KMS-11 (cell line): ENCODE data around the gene SLC12A5.

ENCODE experiments used
- H2AFZ ChIP-seq: fragments of 200-600 bp; sonication (generic); 2 replicates; pipeline ENCODE4 v1.6.1; 2016; ENCODE audit warnings: antibody characterized with exemption, mixed run types, low read depth
- H3K27ac ChIP-seq: fragments of 200-600 bp; sonication (generic); 2 replicates; pipeline ENCODE4 v1.6.1; 2016; ENCODE audit warnings: mild to moderate bottlenecking, mixed run types
- H3K27me3 ChIP-seq: fragments of 200-600 bp; sonication (generic); 2 replicates; pipeline ENCODE4 v1.6.1; 2017; ENCODE audit warnings: mild to moderate bottlenecking, low read depth, mixed run types, moderate library complexity; ENCODE audit not compliant: insufficient read depth
- H3K36me3 ChIP-seq: fragments of 200-600 bp; sonication (generic); 2 replicates; pipeline ENCODE4 v1.6.1; 2017; ENCODE audit warnings: mild to moderate bottlenecking, mixed run types; ENCODE audit not compliant: insufficient read depth
- H3K4me1 ChIP-seq: fragments of 200-600 bp; sonication (generic); 2 replicates; pipeline ENCODE4 v1.6.1; 2016; ENCODE audit warnings: mild to moderate bottlenecking, low read depth, mixed run types; ENCODE audit not compliant: poor library complexity, severe bottlenecking
- H3K4me2 ChIP-seq: fragments of 200-600 bp; sonication (generic); 2 replicates; pipeline ENCODE4 v1.7.0; 2016; ENCODE audit warnings: mild to moderate bottlenecking, mixed run types
- H3K4me3 ChIP-seq: fragments of 200-600 bp; sonication (generic); IDR thresholded peaks from 2 replicates; pipeline ENCODE4 v1.6.1; 2017; ENCODE audit warnings: low read depth, low read length, mixed read lengths; ENCODE audit not compliant: insufficient read depth
- H3K79me2 ChIP-seq: fragments of 200-600 bp; sonication (generic); 2 replicates; pipeline ENCODE4 v1.6.1; 2016; ENCODE audit warnings: low read depth, mixed run types; ENCODE audit not compliant: insufficient read depth
- H3K9ac ChIP-seq: fragments of 200-600 bp; sonication (generic); 2 replicates; pipeline ENCODE4 v1.6.1; 2016; ENCODE audit warnings: mild to moderate bottlenecking, mixed run types
- H4K20me1 ChIP-seq: fragments of 200-600 bp; sonication (generic); 2 replicates; pipeline ENCODE4 v1.6.1; 2016; ENCODE audit warnings: mild to moderate bottlenecking, mixed run types; ENCODE audit not compliant: insufficient read depth
- CTCF ChIP-seq: fragments of 200-600 bp; sonication (generic); conservative IDR thresholded peaks from 2 replicates; pipeline ENCODE4 v1.6.1; 2017; ENCODE audit warnings: low read depth, mild to moderate bottlenecking, antibody characterized with exemption, low read length, moderate library complexity, mixed read lengths

The SLC12A5 gene

GRCh38 chr20:46056027-46056833 lies 27.2 kb downstream of the SLC12A5 start:
- Histone ChIP-seq H3K79me2 (no peaks in the 10 kb centered on the region), H3K9ac (no peak overlapping the region), H3K4me2 (no peak overlapping the region), H3K4me1 (peaks cover 13% of the 10 kb centered on the region), H4K20me1 (no peaks in the 10 kb centered on the region), H2AFZ (no peak overlapping the region), H3K27me3 (no peaks in the 10 kb centered on the region; the same call in 1 of the 2 replicates), H3K27ac (no peak overlapping the region), H3K4me3 (no peak overlapping the region), H3K36me3 (no peaks in the 10 kb centered on the region)
- no peak for TF ChIP-seq CTCF

DNA sequence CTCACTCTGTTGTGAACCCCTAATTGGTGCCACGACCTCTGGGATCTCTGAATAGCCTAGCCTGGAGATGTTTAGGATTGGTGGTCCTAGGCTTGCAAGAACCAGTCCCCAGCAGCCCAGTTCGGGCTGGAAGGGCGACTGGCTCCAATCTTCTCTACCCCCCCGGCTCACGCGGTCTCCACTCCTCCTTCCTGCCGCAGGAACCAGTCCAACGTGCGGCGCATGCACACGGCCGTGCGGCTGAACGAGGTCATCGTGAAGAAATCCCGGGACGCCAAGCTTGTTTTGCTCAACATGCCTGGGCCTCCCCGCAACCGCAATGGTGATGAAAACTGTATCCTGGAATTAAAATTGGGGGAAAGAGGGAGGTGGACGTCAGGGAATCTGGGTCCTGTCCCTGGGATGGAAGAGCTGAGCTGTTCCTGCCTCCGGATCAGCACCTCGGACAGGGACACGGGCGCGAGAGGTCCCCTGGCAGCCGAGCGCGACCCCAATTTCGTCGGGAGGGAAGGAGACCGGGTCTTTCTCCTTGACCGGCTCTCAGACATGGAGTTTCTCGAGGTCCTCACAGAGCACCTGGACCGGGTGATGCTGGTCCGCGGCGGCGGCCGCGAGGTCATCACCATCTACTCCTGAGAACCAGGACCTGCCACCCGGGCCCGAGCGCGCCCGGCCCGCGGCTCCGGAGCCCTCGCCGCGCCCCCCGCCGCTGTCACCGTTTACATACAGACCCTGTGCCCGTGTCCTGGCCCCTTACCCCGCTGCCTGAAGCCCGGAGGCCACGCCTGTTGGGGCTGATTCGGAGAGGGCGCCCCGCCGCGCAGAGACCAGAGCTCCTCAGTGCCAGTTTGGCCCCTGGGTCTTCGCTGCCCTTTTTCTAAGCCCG lies 28.2 kb downstream of the SLC12A5 start:
- Histone ChIP-seq H2AFZ (no peak overlapping the region), H3K4me1 (peaks cover 23% of the 10 kb centered on the region), H3K27me3 (no peaks in the 10 kb centered on the region), H3K79me2 (no peaks in the 10 kb centered on the region), H3K36me3 (no peaks in the 10 kb centered on the region), H3K27ac (no peak overlapping the region), H3K9ac (no peak overlapping the region), H3K4me3 (no peak overlapping the region), H3K4me2 (no peak overlapping the region), H4K20me1 (no peaks in the 10 kb centered on the region)
- TF ChIP-seq CTCF, result no peak

DNA sequence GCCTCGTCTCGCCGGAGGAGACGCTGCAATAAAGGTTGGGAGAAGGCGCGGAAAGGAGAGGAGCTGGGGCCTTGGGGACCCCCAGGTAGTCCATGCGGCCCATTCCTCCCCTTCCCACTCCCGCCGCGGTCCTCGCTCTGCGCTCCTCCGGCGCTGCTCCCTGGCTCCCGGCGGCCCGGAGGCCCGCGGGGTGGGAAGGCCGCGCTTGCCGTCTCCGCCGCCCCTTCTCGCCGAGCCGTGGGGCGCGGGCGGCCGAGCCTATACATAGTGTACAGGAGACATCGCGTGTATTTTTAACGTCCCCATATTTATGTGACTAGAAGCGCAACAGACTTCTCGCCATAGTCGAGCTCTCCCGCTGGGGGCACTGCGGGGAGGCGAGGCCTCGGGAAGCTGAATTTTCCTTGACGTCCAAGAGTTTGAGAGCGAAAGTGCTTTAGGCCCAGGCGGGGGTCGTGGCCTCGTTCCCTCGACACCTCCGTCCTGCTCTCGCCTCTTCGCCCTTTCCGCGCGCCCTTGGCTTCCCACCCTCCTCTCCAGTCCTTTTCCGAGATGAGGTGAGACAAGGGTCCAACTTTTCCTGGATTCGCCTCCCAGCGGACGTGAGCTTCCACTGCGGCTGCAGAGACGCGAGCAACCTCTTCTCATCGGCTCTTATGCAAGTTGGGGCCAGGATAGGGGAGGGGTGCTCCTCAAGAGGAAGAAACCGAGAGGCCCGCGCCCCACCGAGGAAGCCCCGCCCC lies 29.0 kb downstream of the SLC12A5 start:
- H3K9ac ChIP-seq, result no peak overlapping the region

More for the DNA sequence above, 29.0 kb downstream of the SLC12A5 start:
- no peaks in the 10 kb centered on the region for H3K79me2 ChIP-seq
- no peak overlapping the region for H3K4me3 ChIP-seq
- TF ChIP-seq CTCF, result no peak
- H3K4me1 ChIP-seq, result peaks cover 29% of the 10 kb centered on the region
- no peak overlapping the region for H3K27ac ChIP-seq
- H4K20me1 ChIP-seq, result no peaks in the 10 kb centered on the region
- no peak overlapping the region for H3K4me2 ChIP-seq
- H3K27me3 ChIP-seq, result no peaks in the 10 kb centered on the region
- no peak overlapping the region for H2AFZ ChIP-seq
- no peaks in the 10 kb centered on the region for H3K36me3 ChIP-seq
